ENCODE data around the gene VAV2.

DNA sequence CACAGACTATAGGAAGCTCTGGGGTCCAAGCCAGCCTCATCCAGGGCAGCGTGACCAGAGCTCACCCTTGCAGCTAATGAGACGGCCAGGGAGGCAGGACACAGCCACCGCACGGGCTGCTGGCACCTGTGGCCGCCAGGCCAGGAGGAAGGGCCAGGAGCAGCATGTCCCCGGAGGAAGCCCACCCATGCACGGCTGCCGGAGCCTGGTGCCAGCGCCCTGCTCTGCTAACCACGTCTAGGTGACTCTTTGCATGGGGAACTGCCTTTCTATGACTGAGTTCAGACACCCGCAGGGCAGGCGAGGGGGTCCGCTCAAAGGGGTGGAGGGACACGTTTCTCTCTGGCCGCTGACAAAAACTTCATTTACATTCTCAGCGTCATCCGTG, 185.5 kb downstream of the VAV2 start:
- TF ChIP-seq, protein P1, sequence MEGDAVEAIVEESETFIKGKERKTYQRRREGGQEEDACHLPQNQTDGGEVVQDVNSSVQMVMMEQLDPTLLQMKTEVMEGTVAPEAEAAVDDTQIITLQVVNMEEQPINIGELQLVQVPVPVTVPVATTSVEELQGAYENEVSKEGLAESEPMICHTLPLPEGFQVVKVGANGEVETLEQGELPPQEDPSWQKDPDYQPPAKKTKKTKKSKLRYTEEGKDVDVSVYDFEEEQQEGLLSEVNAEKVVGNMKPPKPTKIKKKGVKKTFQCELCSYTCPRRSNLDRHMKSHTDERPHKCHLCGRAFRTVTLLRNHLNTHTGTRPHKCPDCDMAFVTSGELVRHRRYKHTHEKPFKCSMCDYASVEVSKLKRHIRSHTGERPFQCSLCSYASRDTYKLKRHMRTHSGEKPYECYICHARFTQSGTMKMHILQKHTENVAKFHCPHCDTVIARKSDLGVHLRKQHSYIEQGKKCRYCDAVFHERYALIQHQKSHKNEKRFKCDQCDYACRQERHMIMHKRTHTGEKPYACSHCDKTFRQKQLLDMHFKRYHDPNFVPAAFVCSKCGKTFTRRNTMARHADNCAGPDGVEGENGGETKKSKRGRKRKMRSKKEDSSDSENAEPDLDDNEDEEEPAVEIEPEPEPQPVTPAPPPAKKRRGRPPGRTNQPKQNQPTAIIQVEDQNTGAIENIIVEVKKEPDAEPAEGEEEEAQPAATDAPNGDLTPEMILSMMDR (conservative IDR thresholded peaks at IDR 0.05; ENCODE audit: low read length) = no peak
- no peak for TF ChIP-seq EZH2phosphoT487 (IDR thresholded peaks at IDR 0.05; ENCODE audit: borderline replicate concordance, low read depth, low read length)
